ENCODE results near the gene CD14.

CD14 gene

GRCh38 chr5:140622301-140622700 lies 10.7 kb downstream of the CD14 start (continued):
- TF ChIP-seq BCL6B (tag by site-specific recombination; IDR thresholded peaks at IDR 0.05): no peak
- no peak for TF ChIP-seq ZNF366 (tag by site-specific recombination; conservative IDR thresholded peaks at IDR 0.05)
- TF ChIP-seq REST (tag by site-specific recombination; IDR thresholded peaks at IDR 0.05): no peak

- Histone ChIP-seq H3K9me3 (ENCODE audit: control insufficient read depth, insufficient read depth, low read depth, low read length) (no peaks in the 10 kb centered on the region), H3K36me3 (ENCODE audit: control insufficient read depth in 2 of 2, insufficient read depth in 1 of 2, low read length in 2 of 2) (no peaks in the 10 kb centered on the region), H3K4me3 (ENCODE audit: low read depth, low read length) (no peak overlapping the region), H3K4me1 (ENCODE audit: control insufficient read depth, insufficient read depth, low read length) (no peaks in the 10 kb centered on the region), H3K27ac (ENCODE audit: extremely low read depth, low read depth, low read length) (no peak overlapping the region)
- TF ChIP-seq SP2 (tag by site-specific recombination; IDR thresholded peaks at IDR 0.05): no peak
- TF ChIP-seq SETDB1 (IDR thresholded peaks at IDR 0.05; ENCODE audit: insufficient read length, low read length): peak; percentile 57
- POLR2A ChIA-PET: no interaction called here
- CTCF ChIA-PET: interaction anchor here (0.6 to 0.7 kb wide), 2 partner anchors 172 to 260 kb away, joined by 3 to 4 read pairs; no protein-coding TSS in a partner anchor
Observed at GRCh38 chr5:140611020-140611521, 21.9 kb downstream of the CD14 start.

- H3K27ac ChIP-seq (ENCODE audit: extremely low read depth, low read depth, low read length): no peak overlapping the region
- H3K9me3 ChIP-seq (ENCODE audit: control insufficient read depth, insufficient read depth, low read depth, low read length): no peaks in the 10 kb centered on the region
- H3K4me3 ChIP-seq (ENCODE audit: low read depth, low read length): no peak overlapping the region
- ChIA-PET CTCF (no interaction called here), POLR2A (no interaction called here)
- TF ChIP-seq ZNF184 (tag by site-specific recombination; IDR thresholded peaks at IDR 0.05) (no peak), ZNF140 (tag by site-specific recombination; IDR thresholded peaks at IDR 0.05) (no peak), ZNF350 (tag by site-specific recombination; IDR thresholded peaks at IDR 0.05) (no peak), ZNF510 (tag by site-specific recombination; IDR thresholded peaks at IDR 0.05; ENCODE audit: insufficient replicate concordance) (no peak), KLF17 (tag by site-specific recombination; IDR thresholded peaks at IDR 0.05) (no peak), ZFP69B (tag by site-specific recombination; IDR thresholded peaks at IDR 0.05) (no peak), ZNF501 (tag by site-specific recombination; IDR thresholded peaks at IDR 0.05) (no peak), ZNF549 (tag by site-specific recombination; IDR thresholded peaks at IDR 0.05) (no peak)
- H3K4me1 ChIP-seq (ENCODE audit: control insufficient read depth, insufficient read depth, low read length): no peaks in the 10 kb centered on the region
- no peaks in the 10 kb centered on the region for H3K36me3 ChIP-seq (ENCODE audit: control insufficient read depth in 2 of 2, insufficient read depth in 1 of 2, low read length in 2 of 2)
Observed at GRCh38 chr5:140609126-140609525, 23.8 kb downstream of the CD14 start.

GRCh38 chr5:140608722-140609121 lies 24.3 kb downstream of the CD14 start:
- H3K4me1 ChIP-seq (ENCODE audit: control insufficient read depth, insufficient read depth, low read length): no peaks in the 10 kb centered on the region
- H3K36me3 ChIP-seq (ENCODE audit: control insufficient read depth in 2 of 2, insufficient read depth in 1 of 2, low read length in 2 of 2): no peaks in the 10 kb centered on the region
- no peak overlapping the region for H3K4me3 ChIP-seq (ENCODE audit: low read depth, low read length)
- H3K27ac ChIP-seq (ENCODE audit: extremely low read depth, low read depth, low read length): no peak overlapping the region
- H3K9me3 ChIP-seq (ENCODE audit: control insufficient read depth, insufficient read depth, low read depth, low read length): no peaks in the 10 kb centered on the region
- POLR2A ChIA-PET: no interaction called here
- CTCF ChIA-PET: interaction anchor here (0.6 kb wide), 1 partner anchor 111 kb away, joined by 3 read pairs; no protein-coding TSS in a partner anchor
- TF ChIP-seq ZNF114 (tag by site-specific recombination; IDR thresholded peaks at IDR 0.05) (no peak), ZNF548 (tag by site-specific recombination; IDR thresholded peaks at IDR 0.05) (no peak), KLF16 (tag by site-specific recombination; IDR thresholded peaks at IDR 0.05) (no peak), ZNF221 (tag by site-specific recombination; IDR thresholded peaks at IDR 0.05; ENCODE audit: borderline replicate concordance) (no peak)

Measured in HEK293 (cell line).